Measurements from ENCODE around the gene PTPRK.

- TF ChIP-seq CTCF (IDR thresholded peaks at IDR 0.05) (no peak), POLR2A (IDR thresholded peaks at IDR 0.05) (no peak)
These were observed 275.5 kb downstream of the PTPRK start for GRCh38 chr6:128244751-128245405.
